AG08396 (cell line): ENCODE results near the gene CCDC124.

Experiments
- DNase-seq: peaks from one replicate; pipeline ENCODE4 v3.0.0; 2012; ENCODE audit warnings: low spot score, mixed read lengths

CCDC124 gene

DNA sequence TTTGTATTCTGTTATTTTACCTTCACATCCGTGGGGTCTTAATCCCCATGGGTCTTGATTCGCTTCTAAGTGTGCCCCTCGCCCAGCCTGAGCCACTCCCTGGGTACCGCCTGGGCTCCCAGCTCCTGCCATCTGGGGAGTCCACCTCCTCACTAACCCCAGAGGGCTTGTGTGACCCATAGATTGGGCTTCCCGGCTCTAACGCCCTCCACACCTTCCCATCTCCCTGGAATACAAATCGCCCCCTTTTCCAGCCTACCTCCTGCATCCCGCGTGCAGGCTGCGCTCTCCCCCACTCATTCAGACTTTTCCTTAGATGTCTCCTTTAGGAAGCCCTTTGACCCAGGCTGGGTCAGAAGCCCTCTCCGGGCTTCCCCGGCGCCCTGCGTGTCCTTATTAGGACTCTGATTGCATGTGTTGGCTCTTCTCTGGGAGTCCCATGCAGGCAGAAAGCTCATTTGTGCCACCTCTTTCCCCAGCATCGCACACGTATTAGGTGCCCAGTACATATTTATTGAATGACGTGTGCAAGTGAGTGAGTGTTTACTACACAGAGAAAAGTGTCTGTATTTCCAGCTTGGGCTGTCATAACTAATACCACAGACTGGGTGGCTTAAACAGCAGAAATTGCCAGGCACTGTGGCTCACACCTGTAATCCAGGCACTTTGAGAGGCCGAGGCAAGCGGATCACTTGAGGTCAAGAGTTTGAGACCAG is 757 bp downstream of the CCDC124 start:
- DNase-seq, result no peak

DNA sequence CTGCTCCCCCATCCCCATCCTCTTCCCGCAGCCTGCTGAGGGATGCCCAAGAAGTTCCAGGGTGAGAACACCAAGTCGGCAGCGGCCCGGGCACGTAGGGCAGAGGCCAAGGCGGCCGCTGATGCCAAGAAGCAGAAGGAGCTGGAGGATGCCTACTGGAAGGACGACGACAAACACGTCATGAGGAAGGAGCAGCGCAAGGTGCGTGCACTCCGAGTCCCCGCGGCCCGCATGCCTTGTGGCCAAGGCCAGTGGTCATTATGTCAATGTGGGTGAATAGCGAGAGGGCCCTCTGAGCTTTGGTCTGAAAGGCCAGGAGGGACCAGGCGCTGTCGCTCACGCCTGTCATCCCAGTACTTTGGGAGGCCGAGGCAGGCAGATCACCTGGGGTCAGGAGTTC is 3.6 kb downstream of the CCDC124 start:
- DNase-seq, result no peak

DNA sequence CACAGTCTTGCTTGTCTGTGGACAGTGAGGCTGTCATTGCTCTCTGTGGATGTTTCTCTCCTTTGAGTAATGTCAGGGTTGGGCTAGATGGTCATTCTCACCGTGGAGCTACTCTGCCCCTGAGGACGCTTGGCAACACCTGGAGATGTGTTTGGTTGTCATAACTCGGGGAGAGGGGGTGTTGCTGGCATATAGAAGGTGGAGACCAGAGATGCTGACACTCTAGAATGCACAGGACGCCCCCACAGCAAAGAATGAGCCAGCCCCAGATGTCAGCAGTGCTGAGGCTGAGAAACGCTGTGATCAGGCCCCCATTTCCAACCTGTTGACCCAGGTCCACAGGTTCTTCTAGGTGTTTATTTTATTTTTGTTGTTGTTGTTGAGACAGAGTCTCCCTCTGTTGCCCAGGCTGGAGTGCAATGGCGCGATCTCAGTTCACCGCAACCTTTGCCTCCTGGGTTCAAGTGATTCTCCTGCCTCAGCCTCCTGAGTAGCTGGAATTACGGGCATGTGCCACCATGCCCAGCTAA is 4.6 kb downstream of the CCDC124 start:
- DNase-seq, result no peak

DNA sequence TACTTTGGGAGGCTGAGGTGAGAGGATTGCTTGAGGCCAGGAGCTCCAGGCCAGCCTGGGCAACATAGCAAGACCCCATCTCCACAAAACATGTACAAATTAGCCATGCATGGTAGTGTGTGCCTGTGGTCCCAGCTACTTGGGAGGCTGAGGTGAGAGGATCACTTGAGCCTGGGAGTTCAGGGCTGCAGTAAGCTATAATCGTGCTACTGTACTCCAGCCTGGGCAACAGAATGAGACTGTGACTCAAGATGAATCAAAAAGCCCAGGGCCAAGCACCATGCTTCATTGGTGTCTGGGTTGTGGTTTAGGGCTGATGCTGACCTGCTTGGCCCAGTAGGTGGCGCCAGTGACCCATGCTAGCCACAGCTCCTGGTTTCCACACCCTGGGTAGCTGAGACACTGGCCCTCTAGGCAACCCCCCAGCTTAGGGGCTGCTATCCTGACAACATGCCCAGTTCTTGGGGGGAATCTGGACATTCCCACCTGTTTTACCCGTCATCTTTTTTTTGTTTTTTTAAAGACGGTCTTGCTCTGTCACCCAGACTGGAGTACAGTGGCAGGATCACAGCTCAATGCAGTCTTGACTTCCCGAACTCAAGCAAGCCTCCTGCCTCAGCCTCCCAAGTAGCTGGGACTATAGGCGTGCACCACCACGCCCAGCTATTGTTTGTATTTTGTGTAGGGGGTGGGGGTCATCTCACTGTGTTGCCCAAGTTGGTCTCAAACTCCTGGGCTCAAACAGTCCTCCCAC is 5.5 kb downstream of the CCDC124 start:
- DNase-seq, result peak; percentile 95

DNA sequence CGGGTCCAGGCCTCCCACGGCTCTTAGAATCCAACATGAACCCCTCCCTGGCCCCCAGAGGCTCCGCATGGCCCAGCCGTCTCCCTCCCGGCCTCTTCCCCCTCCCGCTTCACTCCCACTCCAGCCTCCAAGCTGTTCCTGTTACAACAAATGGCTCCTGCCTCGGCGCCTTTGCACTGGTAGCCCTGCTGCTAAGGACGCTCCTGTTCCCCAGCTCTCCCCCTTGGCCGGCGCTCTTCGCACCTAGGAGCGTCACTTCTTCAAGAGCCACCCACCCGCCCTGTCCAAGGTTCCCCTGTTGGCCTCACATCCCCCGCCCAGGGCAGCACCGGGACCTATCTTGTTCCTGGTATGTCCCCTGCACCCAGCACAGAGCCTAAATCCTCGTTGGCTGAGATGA is 9.4 kb downstream of the CCDC124 start:
- DNase-seq, result no peak

DNA sequence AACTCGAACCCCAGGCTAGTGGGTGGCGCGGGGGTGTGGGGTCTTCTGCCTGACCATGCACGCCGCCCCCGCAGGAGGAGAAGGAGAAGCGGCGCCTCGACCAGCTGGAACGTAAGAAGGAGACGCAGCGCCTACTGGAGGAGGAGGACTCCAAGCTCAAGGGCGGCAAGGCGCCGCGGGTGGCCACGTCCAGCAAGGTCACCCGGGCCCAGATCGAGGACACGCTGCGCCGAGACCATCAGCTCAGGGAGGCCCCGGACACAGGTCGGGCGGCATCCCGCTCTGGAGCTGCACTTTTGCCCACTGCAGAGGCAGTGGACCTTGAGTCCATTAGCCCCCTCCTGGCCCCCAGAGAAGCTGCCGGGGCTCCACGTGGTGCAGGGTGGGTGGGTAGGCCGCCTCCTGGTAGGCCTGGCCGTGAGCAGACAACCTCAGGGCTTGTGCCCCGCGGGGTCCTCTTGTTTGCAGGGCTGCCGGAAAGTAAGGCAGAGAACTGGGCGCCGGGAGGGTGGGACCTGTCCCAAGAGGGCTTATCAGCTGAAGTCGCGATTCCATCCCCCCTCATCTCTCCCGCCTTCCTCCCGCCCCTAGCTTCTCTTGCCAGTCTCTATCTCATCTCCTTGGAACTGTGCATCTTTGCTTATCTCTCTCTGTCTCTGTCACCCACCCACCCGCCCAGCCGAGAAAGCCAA is 9.9 kb downstream of the CCDC124 start:
- DNase-seq, result peak; percentile 2

DNA sequence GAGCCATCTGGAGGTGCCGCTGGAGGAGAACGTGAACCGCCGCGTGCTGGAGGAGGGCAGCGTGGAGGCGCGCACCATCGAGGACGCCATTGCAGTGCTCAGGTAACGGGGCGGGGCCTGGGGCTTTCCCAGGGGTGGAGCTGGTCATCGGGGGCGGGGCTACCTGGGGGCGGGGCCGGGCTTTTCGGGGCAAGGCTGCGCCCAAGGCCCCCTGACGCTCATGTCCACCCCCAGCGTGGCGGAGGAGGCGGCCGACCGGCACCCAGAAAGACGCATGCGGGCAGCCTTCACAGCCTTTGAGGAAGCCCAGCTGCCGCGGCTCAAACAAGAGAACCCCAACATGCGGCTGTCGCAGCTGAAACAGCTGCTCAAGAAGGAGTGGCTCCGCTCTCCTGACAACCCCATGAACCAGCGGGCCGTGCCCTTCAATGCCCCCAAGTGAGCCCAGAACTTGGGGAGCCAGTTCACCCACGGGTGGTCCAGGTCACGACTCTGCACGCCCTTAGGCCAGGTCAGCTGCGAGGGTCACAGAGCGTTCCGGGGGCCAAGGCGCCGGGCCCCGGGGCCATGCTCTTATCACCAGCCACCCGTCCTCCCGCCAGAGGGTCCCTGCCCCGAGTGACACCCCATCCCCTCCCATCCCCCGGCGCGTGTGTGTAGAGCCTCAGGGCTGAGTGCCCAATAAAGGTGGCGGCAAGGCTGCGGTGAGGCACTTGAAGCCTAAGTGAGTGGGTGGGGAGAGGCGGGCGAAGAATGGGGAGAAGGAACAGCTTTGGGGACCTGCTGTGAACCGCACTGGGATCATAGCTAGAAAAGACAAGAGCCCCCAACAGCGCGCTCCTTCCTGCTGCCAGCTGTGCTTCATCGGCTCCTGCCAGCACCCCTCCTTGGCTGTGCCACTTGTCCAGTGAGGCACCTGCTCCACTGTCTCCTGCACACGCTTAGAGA is 10.7 kb downstream of the CCDC124 start:
- peak; percentile 2 for DNase-seq

DNA sequence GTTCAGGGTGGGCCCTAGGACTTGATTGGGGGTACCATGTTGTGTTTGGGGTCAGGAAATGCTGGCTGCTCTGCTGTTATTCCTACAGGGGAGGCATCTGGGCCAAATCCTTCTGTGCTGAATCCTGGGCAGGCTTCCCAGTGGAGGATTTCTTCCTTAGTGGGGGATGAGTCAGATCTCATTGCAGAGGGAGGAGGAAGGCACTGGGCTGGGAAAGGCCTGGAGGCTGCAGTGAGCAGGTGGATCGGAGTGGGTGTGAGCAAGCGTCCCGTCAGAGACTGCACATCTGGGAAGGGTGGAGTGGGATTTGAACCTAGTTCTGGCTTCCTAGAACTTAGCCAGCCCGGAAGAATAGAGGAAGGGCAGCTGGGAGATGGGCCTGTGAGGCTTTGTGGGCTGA is 11.5 kb downstream of the CCDC124 start:
- DNase-seq, result peak; percentile 86

DNA sequence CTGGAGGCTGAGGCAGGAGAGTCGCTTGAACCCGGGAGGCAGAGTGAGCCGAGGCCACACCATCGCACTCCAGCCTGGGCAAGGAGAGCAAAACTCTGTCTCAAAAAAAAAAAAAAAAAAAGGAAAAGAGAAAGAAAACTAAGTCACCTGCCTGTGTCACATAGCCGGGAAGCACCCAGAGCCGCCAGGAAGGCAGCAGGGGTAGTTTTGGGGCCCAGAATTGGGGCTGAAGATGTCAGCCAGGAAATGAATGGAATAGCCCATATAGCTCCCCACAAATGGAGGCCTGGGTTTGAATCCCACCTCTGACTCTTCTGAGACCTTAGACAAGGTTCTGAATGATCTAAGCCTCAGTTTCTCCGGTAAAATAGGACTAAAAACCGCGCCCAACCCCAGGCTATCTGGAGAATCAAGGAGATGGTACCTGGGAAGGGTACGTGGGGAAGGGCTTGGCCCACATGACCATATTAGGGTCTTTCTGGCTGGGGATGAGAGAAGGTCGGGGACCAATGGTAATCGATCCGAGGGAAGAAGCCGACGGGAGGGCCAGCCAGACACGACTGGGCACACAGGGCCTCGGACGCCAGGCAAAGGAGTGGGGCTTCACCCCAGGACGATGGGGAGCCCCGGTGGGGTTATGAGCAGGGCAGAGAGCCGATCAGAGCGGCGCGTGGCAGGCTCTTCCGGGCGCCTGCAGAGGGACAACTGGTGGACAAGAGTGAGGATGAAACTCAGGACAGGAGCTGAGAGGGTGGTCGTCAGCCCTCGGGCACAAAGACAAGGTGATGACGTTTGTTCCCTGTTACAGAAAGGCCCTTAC is 14.4 kb downstream of the CCDC124 start:
- DNase-seq, result no peak

DNA sequence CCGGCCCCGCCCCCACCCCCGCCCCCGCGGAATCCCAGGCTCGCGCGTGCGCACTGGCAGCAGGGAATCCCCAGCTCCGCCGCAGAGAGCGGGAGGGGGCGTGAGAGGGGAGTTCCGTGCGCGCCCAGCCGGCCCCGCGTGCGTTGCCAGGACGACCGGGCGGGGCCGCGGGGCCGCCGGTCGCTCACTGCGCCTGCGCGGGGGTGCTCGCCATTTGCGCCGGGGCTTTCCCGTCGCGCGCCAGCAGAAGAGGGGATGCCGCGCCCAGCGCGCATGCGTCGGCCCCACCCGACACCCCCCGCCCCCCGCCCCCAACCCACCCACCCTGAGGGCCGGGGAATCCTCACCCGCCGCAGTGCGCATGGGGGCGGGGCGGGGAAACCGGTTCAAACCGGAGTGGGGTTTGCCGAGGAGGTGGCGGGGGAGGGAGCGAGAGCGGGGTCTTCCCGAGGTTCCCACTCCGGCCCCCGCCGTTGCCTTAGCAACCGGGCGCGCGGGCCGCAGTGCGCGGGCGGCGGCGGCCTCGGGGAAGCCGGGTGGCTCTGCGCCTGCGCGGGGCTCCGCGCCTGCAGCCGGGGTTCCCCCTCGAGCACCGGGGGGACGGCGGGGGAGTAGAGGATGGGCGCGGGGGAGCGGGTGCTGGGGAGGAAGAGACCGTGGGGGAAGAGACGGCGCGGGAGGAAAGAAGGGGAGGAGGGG is 15.1 kb downstream of the CCDC124 start:
- DNase-seq, result peak; percentile 100

DNA sequence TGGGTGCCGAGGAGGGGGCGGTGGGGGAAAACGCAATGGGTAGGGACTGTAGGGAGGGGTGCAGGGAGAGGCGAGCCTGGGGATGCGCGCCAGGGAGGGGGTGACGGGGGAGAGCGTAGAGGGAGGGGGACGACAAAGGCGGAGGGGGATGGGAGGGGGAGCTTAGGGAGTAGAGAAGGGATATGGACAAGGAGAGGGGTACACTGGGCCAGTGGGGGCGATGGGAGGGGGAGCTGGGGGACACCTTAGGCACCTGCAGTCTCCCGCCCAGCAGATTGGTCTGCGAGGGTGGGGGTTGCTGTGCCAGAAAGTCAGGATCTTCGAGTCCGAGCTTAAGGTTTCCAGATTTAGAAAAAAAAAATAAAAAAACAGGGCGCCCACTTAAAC is 15.7 kb downstream of the CCDC124 start:
- no peak for DNase-seq

DNA sequence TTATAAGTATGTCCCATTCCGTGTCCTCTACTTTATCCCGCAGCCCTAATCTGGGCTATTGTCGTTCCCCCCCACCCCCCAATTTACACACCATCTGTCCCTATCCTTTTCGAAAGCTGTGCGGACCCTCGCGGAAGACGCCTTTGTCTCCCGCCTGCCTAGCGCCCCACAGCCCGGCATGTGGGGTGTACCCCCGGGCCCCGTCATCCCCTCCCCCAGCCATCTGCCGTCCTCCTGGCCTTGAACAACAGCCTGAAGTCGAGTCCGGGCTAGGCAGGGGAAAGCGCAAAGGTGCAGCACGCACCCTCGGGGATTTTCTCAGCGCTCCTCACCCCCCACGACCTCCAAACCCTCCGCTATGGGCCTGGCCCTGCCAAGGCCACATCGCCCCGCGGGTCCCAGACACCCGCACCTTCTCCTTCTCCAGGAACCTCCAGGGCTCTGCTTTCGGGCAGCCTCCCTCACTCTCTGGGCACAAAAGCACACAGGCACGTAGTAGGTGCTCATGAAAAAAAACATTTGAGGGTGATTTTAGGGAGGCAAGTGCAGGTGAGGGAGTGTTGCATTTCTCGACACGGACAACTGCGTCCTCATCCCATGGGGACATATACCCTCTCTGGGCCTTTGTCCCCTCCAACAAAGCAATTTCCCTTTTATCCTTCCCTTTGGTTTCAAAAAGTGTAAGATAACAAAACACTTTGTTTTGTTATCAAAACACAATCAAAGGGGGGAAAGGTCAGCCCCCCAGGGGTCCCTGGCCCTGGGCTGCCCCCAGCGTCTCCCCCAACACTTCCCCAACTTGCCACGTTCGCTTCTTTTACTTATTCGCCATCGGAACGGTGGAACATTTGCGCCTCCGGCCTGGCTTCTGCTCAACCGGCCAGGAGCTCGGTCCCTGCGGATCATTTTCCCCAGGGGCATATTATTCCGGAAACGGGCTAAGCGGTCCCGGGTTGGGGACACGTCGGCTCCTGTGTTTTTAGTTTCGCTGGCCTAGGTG is 16.4 kb downstream of the CCDC124 start:
- DNase-seq, result no peak

DNA sequence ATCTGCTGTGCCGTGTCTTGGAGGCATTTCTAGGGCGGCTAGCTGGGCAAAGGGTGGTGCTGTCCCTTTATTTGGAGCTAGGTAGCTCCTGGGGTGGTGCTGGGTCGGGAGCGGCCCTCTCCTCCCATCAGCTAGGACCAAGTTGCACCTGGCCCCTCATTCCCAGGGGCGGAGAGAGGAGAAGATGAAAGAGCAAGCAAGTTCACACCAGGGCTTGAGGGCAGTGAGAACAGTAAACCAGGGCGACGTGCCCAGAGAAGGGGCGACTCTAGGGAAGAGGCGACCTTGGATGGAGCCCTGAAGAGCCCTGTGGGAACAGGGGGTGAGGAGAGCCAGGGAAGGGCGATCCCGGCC is 17.1 kb downstream of the CCDC124 start:
- DNase-seq, result no peak

DNA sequence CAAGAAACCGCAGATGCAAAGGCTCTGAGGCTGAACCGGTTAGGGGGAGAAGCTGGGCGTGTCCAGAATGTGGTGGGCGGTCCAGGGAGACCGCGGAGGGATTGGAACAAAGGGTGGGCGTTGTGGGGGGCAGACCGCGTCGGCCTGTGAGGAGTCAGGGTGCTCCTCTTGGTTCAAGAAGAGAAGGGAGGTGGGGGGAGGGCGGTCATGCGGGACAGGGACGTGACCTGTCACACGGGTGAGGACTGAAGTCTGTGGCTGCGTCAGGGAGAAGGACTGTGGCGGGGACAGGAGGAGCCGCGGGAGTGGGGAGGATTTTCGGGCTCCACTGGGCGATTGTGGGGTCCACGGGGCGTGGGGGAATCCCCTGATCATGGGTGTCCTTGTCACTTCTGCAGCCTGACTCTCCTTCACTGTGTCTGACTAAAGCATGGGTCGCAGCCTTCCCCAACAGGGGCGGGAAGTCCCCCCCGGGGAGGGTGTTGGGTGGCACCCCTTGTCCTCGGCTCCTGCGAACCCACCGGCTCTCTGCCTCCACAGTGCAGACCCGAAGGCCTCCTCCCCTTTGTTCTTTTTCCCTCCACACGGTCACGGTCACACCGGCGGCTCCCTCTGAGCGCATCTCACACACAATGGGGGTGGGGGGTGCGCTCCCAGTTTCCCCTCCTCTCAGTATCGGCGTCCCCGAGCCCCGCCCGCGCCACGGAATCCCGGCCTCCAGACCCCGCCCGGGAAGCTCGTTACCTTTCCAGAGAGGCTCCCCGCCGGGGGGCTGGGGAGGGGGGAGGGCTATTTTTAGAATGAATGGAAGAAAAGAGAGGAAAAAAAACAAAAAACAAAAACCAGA is 17.7 kb downstream of the CCDC124 start:
- DNase-seq, result no peak

DNA sequence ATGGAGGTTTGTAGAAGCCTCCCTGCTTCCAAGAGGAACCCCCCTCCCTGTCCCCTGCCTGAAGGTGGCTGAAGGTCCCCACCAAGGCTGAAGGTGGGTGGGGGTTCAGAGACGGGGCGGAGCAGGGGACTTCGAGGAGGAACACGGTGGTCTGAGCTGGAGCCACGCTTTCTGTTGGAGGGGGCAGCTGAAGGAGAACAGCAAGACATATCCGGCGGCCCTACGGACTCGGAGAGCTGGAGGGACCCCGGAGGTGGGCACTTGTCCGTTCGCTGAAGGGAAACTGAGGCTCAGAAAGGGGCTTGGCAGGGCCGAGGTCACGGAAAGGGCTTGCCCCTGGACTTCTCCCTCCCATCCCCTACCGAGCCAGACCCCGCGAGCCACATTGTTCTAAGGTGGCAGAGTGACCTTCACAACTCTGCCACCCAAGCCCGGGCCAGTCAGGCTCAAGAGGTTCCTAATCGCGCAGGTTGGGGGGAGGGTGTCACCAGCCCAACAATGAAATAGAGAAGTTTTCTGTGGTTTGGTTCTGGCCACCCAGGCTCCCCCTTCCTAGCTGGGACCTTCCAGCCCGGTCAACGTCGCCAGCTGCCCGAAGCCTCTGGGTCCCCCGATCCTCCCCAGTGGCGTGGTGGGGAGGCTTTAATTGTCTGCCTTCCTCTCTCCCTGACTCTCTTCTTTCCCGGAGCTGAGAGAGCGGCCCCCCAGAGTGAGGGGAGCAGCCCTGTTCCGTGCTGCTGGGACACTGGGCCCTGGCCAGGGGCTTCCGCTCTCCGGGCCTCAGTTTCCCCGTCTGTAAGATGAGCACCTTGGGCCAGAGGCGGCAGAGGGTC is 18.6 kb downstream of the CCDC124 start:
- DNase-seq, result no peak

DNA sequence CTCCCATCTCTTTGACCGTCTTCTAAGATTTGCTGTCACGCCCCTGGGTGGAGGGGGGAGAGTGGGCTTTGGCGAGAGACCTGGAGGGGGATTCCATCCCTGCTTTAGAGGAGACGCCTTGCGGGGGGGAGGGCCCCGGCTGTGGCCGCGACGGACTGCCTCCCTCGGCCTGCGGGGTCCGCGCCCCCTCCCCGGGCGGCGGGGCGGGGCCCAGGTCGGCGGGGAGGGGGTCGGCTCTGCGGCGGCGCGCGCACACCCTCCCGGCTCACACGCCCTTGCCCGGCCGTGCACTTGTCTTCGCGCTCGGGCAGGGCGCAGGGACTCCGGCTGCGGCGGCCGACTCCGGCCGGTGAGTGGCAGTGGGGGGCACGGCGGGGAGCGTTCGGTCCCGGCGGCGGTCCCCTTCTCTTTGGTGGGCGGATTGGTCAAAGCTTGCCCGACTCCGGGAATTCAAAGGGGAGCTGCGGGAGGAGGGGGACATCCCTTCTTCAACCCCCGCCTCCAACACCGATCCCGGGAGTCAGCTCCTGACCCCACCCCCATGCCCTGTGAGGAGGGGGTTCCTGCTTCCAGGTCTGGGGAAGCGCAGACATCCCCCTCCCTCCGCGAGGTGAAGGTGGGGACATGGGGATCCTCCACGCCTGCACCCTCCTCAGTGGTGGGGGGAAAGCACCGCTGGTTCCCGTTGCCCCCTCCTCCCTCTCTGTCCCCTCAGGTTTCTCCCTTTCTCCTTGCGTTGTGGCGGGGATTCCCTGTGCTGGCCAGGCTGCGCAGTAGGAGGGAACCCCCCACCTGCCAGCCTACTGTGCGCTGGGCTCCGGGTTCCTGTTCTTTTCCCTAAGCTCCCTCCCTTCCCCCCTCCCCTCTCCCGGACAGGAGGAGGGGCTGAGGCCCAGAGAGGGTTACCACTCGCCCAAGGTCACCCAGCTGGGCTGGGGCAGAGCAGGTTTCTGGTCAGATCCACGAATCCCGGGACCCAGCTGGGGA is 19.5 kb downstream of the CCDC124 start:
- no peak for DNase-seq
